HEK293 (cell line): ENCODE data around the gene BRMS1.

Source experiments
- CTCF ChIA-PET: fragments of 350-600 bp; formaldehyde crosslinking; extraction: SDS; loops from one replicate; lab custom pipeline; 2021; ENCODE audit warnings: antibody characterized with exemption; lab: Yijun Ruan, JAX
- POLR2A ChIA-PET: fragments of 300-600 bp; formaldehyde crosslinking; extraction: SDS; loops from one replicate; lab custom pipeline; 2020; ENCODE audit warnings: antibody characterized with exemption, inconsistent platforms; lab: Yijun Ruan, JAX
- H3K27ac ChIP-seq: fragments of 200-500 bp; sonication (Bioruptor generic); 2 replicates; pipeline ENCODE4 v1.5.1; 2014; ENCODE audit warnings: low read depth, low read length, control low read depth, inconsistent platforms; ENCODE audit errors: extremely low read depth
- H3K36me3 ChIP-seq, 2 experiments: fragments of 200-500 bp in 1 of 2; sonication (Bioruptor generic) in 1 of 2; 1 replicate in 1 of 2; 2 replicates in 1 of 2; pipeline ENCODE4 v1.5.1; 2014 to 2017; ENCODE audit warnings: inconsistent platforms in 2 of 2, low read length in 2 of 2; ENCODE audit not compliant: control insufficient read depth in 2 of 2, insufficient read depth in 1 of 2
- H3K4me1 ChIP-seq: fragments of 200-500 bp; sonication (Bioruptor generic); 2 replicates; pipeline ENCODE4 v1.5.1; 2014; ENCODE audit warnings: mild to moderate bottlenecking, low read length, inconsistent platforms; ENCODE audit not compliant: control insufficient read depth, insufficient read depth
- H3K4me3 ChIP-seq: 2 replicates; pipeline ENCODE4 v1.5.1; 2011; ENCODE audit warnings: low read depth, mild to moderate bottlenecking, control low read depth, low read length, moderate library complexity
- H3K9me3 ChIP-seq: fragments of 200-500 bp; sonication (Bioruptor generic); 2 replicates; pipeline ENCODE4 v1.5.1; 2014; ENCODE audit warnings: low read depth, low read length, inconsistent platforms; ENCODE audit not compliant: control insufficient read depth, insufficient read depth
- CTCF ChIP-seq: fragments of 450-650 bp; formaldehyde crosslinking; IDR thresholded peaks from 2 replicates; pipeline ENCODE4 v1.5.1; 2016; ENCODE audit warnings: missing biosample characterization, missing genetic modification characterization
- GLIS1 ChIP-seq: fragments of 450-650 bp; formaldehyde crosslinking; IDR thresholded peaks from 2 replicates; pipeline ENCODE4 v1.5.1; 2016; ENCODE audit warnings: missing biosample characterization, missing genetic modification characterization
- HOXD13 ChIP-seq: sonication (generic); formaldehyde crosslinking; IDR thresholded peaks from 2 replicates; pipeline ENCODE4 v1.8.0; 2022; ENCODE audit warnings: missing genetic modification reagents, borderline replicate concordance
- KLF7 ChIP-seq: fragments of 450-650 bp; formaldehyde crosslinking; IDR thresholded peaks from 2 replicates; pipeline ENCODE4 v1.5.1; 2016; ENCODE audit warnings: missing biosample characterization, missing genetic modification characterization, borderline replicate concordance
- MZF1 ChIP-seq: fragments of 450-650 bp; formaldehyde crosslinking; IDR thresholded peaks from 2 replicates; pipeline ENCODE4 v1.5.1; 2017; ENCODE audit warnings: missing biosample characterization, missing genetic modification characterization, borderline replicate concordance
- SETDB1 ChIP-seq: IDR thresholded peaks from one replicate; pipeline ENCODE4 v1.6.1; 2017; ENCODE audit warnings: mild to moderate bottlenecking, low read length, moderate library complexity, mixed read lengths; ENCODE audit not compliant: insufficient read length
- ZBTB7A ChIP-seq: fragments of 450-650 bp; formaldehyde crosslinking; IDR thresholded peaks from 2 replicates; pipeline ENCODE4 v1.5.1; 2016; ENCODE audit warnings: low read depth, missing biosample characterization, missing genetic modification characterization
- ZBTB8A ChIP-seq: fragments of 450-650 bp; formaldehyde crosslinking; IDR thresholded peaks from 2 replicates; pipeline ENCODE4 v1.5.1; 2016; ENCODE audit warnings: missing biosample characterization, missing genetic modification characterization
- ZNF157 ChIP-seq: fragments of 450-650 bp; formaldehyde crosslinking; IDR thresholded peaks from 2 replicates; pipeline ENCODE4 v1.5.1; 2016; ENCODE audit warnings: missing biosample characterization, missing genetic modification characterization
- ZNF184 ChIP-seq: fragments of 450-650 bp; IDR thresholded peaks from 2 replicates; pipeline ENCODE4 v1.5.1; 2018; ENCODE audit warnings: missing biosample characterization, mild to moderate bottlenecking, missing genetic modification characterization
- ZNF24 ChIP-seq: fragments of 450-650 bp; formaldehyde crosslinking; IDR thresholded peaks from 2 replicates; pipeline ENCODE4 v1.5.1; 2016; ENCODE audit warnings: missing biosample characterization, missing genetic modification characterization
- ZNF26 ChIP-seq: fragments of 450-650 bp; formaldehyde crosslinking; IDR thresholded peaks from 2 replicates; pipeline ENCODE4 v1.5.1; 2016; ENCODE audit warnings: missing biosample characterization, missing genetic modification characterization
- ZNF366 ChIP-seq: fragments of 450-650 bp; formaldehyde crosslinking; conservative IDR thresholded peaks from 2 replicates; pipeline ENCODE4 v1.5.1; 2016; ENCODE audit warnings: missing biosample characterization, missing genetic modification characterization
- ZNF391 ChIP-seq: fragments of 450-650 bp; formaldehyde crosslinking; IDR thresholded peaks from 2 replicates; pipeline ENCODE4 v1.5.1; 2016; ENCODE audit warnings: low read depth, missing biosample characterization, missing genetic modification characterization, borderline replicate concordance
- ZNF426 ChIP-seq: fragments of 450-650 bp; formaldehyde crosslinking; IDR thresholded peaks from 2 replicates; pipeline ENCODE4 v1.5.1; 2017; ENCODE audit warnings: missing biosample characterization, missing genetic modification characterization, mild to moderate bottlenecking, inconsistent platforms, moderate library complexity
- ZNF433 ChIP-seq: fragments of 450-650 bp; formaldehyde crosslinking; IDR thresholded peaks from 2 replicates; pipeline ENCODE4 v1.5.1; 2016; ENCODE audit warnings: missing biosample characterization, missing genetic modification characterization, low read depth
- ZNF571 ChIP-seq: fragments of 450-650 bp; formaldehyde crosslinking; IDR thresholded peaks from 2 replicates; pipeline ENCODE4 v1.5.0; 2017; ENCODE audit warnings: missing biosample characterization, missing genetic modification characterization
- ZNF600 ChIP-seq: fragments of 450-650 bp; formaldehyde crosslinking; IDR thresholded peaks from 2 replicates; pipeline ENCODE4 v1.5.1; 2016; ENCODE audit warnings: missing biosample characterization, missing genetic modification characterization
- ZNF629 ChIP-seq: fragments of 450-650 bp; formaldehyde crosslinking; IDR thresholded peaks from 2 replicates; pipeline ENCODE4 v1.5.1; 2017; ENCODE audit warnings: missing biosample characterization, missing genetic modification characterization
- ZNF654 ChIP-seq: fragments of 450-650 bp; formaldehyde crosslinking; IDR thresholded peaks from 2 replicates; pipeline ENCODE4 v1.5.1; 2016; ENCODE audit warnings: low read depth, missing biosample characterization, missing genetic modification characterization
- ZNF843 ChIP-seq: fragments of 450-650 bp; formaldehyde crosslinking; IDR thresholded peaks from 2 replicates; pipeline ENCODE4 v1.5.1; 2016; ENCODE audit warnings: missing biosample characterization, missing genetic modification characterization
- ZSCAN23 ChIP-seq: fragments of 450-650 bp; formaldehyde crosslinking; IDR thresholded peaks from 2 replicates; pipeline ENCODE4 v1.5.1; 2016; ENCODE audit warnings: missing biosample characterization, missing genetic modification characterization
- ZSCAN4 ChIP-seq: fragments of 450-650 bp; formaldehyde crosslinking; IDR thresholded peaks from 2 replicates; pipeline ENCODE4 v1.5.1; 2017; ENCODE audit warnings: missing biosample characterization, missing genetic modification characterization

Gene BRMS1

GRCh38 chr11:66393954-66394353, 49.0 kb upstream of the BRMS1 start (continued):
- TF ChIP-seq ZSCAN23 (tag by site-specific recombination), result no peak
- TF ChIP-seq ZNF366 (tag by site-specific recombination), result no peak
- no peak for TF ChIP-seq ZNF600
- TF ChIP-seq ZNF391 (tag by site-specific recombination), result no peak
- no peak for TF ChIP-seq CTCF (tag by site-specific recombination)
- no peak for TF ChIP-seq ZBTB7A (tag by site-specific recombination)
- no peak for TF ChIP-seq ZNF433 (tag by site-specific recombination)
- TF ChIP-seq ZNF184, result no peak
- TF ChIP-seq ZBTB8A (tag by site-specific recombination), result no peak
- TF ChIP-seq, all 188 proteins: peak for 0

GRCh38 chr11:66391322-66391721, 46.4 kb upstream of the BRMS1 start:
- POLR2A ChIA-PET, result no interaction called here
- CTCF ChIA-PET, result interaction anchor here (0.6 to 1.0 kb wide), 4 partner anchors 28 to 100 kb away, joined by 3 to 4 read pairs (median 3); no protein-coding TSS in a partner anchor
- TF ChIP-seq ZNF426 (no peak), ZNF629 (tag by site-specific recombination) (no peak), SETDB1 (no peak), ZSCAN4 (tag by site-specific recombination) (no peak), ZNF571 (no peak), ZNF600 (no peak), HOXD13 (CRISPR knock-in tag) (no peak), MZF1 (tag by site-specific recombination) (no peak), ZNF843 (tag by site-specific recombination) (no peak), ZNF157 (no peak), GLIS1 (tag by site-specific recombination) (no peak), ZNF24 (tag by site-specific recombination) (no peak), KLF7 (tag by site-specific recombination) (no peak)
- H3K4me1 ChIP-seq, result no peaks in the 10 kb centered on the region
- no peaks in the 10 kb centered on the region for H3K9me3 ChIP-seq
- no peak overlapping the region for H3K4me3 ChIP-seq
- no peaks in the 10 kb centered on the region for H3K36me3 ChIP-seq
- H3K27ac ChIP-seq, result no peak overlapping the region

- ChIA-PET CTCF (interaction anchor here (0.5 to 2.3 kb wide), 34 partner anchors 9 to 574 kb away, joined by 3 to 29 read pairs (median 4); partner anchors contain the start of genes BRMS1, MRPL11, NPAS4 and RBM4B), POLR2A (interaction anchor here (0.5 to 1.0 kb wide), 5 partner anchors 17 to 270 kb away, joined by 3 to 8 read pairs (median 5); partner anchors contain the start of gene SLC29A2)
- Histone ChIP-seq H3K36me3 (no peaks in the 10 kb centered on the region), H3K27ac (no peak overlapping the region), H3K9me3 (no peaks in the 10 kb centered on the region), H3K4me1 (no peaks in the 10 kb centered on the region)
- TF ChIP-seq ZNF654 (tag by site-specific recombination), result peak; percentile 54
- 0 out of 2 replicates have a peak, but pooled peaks have one; percentile 14 for TF ChIP-seq GLIS1 (tag by site-specific recombination)
- TF ChIP-seq ZNF26 (tag by site-specific recombination), result no peak
- TF ChIP-seq, all 188 proteins: peak for 2
- no peak overlapping the region for H3K4me3 ChIP-seq
Measured at GRCh38 chr11:66388780-66389386, 44.0 kb upstream of the BRMS1 start.
